ENCODE measurements around the gene FDX2.

The FDX2 gene

DNA sequence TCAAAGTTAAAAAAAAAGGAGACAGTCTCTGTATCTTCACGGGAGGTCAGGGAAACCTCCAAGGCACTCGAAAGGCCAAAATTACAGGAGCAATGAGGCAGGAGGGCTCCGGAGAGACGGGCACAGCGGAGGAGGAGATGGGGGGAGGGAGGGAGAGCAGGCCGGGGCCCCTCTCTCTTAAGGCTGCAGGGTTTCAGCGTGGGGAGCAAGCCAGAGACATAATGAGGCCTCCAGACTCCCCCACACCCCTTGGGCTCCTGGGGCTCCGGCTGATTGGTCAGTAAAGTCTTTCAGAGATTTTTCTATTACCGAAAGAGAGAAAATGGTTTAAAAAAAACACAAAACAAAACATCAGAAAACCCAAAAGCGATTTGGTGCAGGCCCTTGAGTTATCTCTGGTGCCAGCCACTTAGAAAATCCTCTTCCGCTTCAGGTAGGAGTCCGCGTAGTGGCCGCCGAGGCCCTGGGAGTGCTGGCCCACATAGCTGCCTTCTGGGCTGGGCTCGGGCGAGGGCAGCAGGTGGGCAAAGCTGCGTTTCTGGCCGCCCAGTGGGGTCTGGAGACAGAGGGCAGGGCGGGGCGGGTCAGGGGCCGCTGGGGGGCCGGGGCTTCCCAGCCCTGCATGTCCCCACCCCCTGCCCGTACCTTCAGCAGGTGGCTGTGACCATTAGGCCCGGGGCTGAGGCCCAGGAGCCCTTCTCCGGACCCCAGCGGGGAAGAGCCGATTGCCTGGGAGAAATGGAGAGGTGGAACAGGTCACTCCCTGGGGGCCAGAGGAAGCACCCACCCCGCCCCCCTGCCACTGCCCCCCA is 1.4 kb upstream of the FDX2 start:
- Histone ChIP-seq H3K27me3 (peaks cover 8% of the 10 kb centered on the region), H3K4me3 (ENCODE audit: low read depth in 1 of 2, low read length in 1 of 2) (no peak overlapping the region), H3K4me1 (ENCODE audit: control insufficient read depth in 1 of 2, insufficient read depth in 1 of 2, low read depth in 1 of 2, low read length in 1 of 2) (peaks cover 10 to 11% of the 10 kb centered on the region in 2 experiments), H3K36me3 (peaks cover 64% of the 10 kb centered on the region), H3K27ac (peak overlapping the region; percentile 52), H3K9me3 (no peaks in the 10 kb centered on the region)
- TF ChIP-seq, protein P1, sequence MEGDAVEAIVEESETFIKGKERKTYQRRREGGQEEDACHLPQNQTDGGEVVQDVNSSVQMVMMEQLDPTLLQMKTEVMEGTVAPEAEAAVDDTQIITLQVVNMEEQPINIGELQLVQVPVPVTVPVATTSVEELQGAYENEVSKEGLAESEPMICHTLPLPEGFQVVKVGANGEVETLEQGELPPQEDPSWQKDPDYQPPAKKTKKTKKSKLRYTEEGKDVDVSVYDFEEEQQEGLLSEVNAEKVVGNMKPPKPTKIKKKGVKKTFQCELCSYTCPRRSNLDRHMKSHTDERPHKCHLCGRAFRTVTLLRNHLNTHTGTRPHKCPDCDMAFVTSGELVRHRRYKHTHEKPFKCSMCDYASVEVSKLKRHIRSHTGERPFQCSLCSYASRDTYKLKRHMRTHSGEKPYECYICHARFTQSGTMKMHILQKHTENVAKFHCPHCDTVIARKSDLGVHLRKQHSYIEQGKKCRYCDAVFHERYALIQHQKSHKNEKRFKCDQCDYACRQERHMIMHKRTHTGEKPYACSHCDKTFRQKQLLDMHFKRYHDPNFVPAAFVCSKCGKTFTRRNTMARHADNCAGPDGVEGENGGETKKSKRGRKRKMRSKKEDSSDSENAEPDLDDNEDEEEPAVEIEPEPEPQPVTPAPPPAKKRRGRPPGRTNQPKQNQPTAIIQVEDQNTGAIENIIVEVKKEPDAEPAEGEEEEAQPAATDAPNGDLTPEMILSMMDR (IDR thresholded peaks at IDR 0.05) = no peak

DNA sequence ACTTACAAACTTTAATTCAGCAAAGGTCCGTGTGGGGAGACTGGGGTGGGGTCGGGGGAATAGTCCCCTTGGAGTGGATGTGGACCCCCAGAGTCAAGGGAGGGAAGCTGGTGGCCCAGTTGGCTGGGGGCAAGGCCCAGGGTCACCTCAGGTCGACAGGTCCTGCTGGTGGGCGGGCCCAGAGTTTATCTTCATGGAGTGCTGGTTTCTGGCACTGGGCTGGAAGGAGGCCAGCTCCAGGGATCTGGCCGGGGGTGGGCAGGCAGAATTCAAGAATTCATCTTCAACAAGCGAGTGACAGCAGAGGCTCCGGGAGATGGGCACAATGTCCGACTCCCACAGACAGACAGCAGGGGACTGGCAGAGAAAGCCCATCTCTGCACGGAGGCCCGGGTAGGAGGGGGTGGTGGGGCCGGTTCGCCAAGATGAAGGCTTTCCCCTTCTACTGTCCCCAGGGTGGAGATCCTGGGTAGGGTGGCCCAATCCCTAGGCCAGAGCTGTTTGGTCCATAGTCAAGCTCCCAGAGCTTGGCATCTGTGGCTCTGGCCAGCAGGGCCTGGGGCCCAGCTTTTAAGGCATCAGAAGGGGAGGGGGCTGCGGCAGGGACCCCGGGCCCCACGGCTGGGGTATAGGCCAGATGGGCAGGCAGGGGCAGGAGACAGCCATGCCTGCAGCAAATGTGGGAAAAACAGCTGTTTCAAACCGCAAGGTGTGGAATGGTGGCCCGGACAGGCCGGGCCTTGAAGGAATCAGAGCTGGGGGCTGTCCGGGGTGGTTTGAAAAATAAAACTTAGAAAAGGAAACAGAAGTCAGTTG is 622 bp upstream of the FDX2 start:
- H3K36me3 ChIP-seq = peaks cover 56% of the 10 kb centered on the region
- no peaks in the 10 kb centered on the region for H3K9me3 ChIP-seq
- H3K27ac ChIP-seq = peak overlapping the region; percentile 52
- peak overlapping the region; percentile 67 to 73 for H3K4me3 ChIP-seq (ENCODE audit: low read depth in 1 of 2, low read length in 1 of 2)
- TF ChIP-seq, protein P1 (IDR thresholded peaks at IDR 0.05) = no peak
- peaks cover 10 to 11% of the 10 kb centered on the region in 2 experiments for H3K4me1 ChIP-seq (ENCODE audit: control insufficient read depth in 1 of 2, insufficient read depth in 1 of 2, low read depth in 1 of 2, low read length in 1 of 2)
- H3K27me3 ChIP-seq = peaks cover 8% of the 10 kb centered on the region

DNA sequence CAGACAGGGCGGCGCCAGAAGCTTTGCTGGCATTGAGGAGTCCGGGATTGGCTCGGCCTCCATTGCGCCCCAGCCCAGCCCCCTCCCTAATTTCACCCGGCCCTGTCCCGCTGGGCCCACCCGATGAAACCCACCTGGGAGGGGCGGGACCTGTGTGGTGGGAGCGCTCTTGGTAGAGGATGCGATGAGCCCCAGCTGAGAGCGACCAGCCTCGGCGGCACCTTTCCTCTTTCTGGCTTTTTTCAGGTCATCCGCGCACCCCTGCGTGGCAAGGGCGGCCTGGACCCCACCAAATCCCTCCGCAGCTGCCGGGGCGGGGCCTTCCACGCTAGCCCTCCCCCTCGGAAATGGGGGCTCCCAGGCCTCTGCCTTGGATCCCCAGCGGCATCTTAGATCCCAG is 6.4 kb downstream of the FDX2 start, which contains the start of gene ZGLP1:
TSS of gene ZGLP1 (minus strand) at position 393 of the 400 bp plus-strand sequence.
- Histone ChIP-seq H3K27me3 (no peaks in the 10 kb centered on the region), H3K36me3 (no peaks in the 10 kb centered on the region)
- TF ChIP-seq, protein P1 (IDR thresholded peaks at IDR 0.05) = no peak

DNA sequence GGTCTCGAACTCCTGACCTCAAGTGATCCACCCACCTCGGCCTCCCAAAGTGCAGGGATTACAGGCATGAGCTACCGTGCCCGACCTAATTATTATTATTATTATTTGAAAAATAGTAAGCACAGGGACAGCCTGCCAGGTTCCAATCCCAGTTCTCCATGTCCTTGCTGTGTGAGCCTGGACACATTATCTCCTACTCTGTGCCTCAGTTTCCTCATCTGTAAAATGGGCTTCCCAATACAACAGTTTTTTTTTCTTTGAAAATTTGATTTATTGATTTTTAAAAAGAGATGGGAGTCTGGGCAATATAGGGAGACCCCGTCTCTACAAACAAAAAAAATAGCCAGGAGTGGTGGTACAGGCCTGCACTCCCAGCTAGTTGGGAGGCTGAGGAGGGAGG is 9.5 kb downstream of the FDX2 start:
- H3K36me3 ChIP-seq = no peaks in the 10 kb centered on the region
- H3K4me1 ChIP-seq (ENCODE audit: control insufficient read depth in 1 of 2, insufficient read depth in 1 of 2, low read depth in 1 of 2, low read length in 1 of 2) = peaks cover 9 to 15% of the 10 kb centered on the region in 2 experiments
- H3K27me3 ChIP-seq = no peaks in the 10 kb centered on the region
- H3K9me3 ChIP-seq = no peaks in the 10 kb centered on the region
- H3K27ac ChIP-seq = no peak overlapping the region
- no peak overlapping the region for H3K4me3 ChIP-seq (ENCODE audit: low read depth in 1 of 2, low read length in 1 of 2)
- TF ChIP-seq, protein P1 (IDR thresholded peaks at IDR 0.05) = no peak

More for the DNA sequence above, 6.4 kb downstream of the FDX2 start, which contains the start of gene ZGLP1:
- peaks cover 9 to 15% of the 10 kb centered on the region in 2 experiments for H3K4me1 ChIP-seq (ENCODE audit: control insufficient read depth in 1 of 2, insufficient read depth in 1 of 2, low read depth in 1 of 2, low read length in 1 of 2)
- H3K9me3 ChIP-seq = no peaks in the 10 kb centered on the region
- no peak within 1 kb of the TSS for H3K4me3 ChIP-seq (ENCODE audit: low read depth in 1 of 2, low read length in 1 of 2)
- no peak within 1 kb of the TSS for H3K27ac ChIP-seq

DNA sequence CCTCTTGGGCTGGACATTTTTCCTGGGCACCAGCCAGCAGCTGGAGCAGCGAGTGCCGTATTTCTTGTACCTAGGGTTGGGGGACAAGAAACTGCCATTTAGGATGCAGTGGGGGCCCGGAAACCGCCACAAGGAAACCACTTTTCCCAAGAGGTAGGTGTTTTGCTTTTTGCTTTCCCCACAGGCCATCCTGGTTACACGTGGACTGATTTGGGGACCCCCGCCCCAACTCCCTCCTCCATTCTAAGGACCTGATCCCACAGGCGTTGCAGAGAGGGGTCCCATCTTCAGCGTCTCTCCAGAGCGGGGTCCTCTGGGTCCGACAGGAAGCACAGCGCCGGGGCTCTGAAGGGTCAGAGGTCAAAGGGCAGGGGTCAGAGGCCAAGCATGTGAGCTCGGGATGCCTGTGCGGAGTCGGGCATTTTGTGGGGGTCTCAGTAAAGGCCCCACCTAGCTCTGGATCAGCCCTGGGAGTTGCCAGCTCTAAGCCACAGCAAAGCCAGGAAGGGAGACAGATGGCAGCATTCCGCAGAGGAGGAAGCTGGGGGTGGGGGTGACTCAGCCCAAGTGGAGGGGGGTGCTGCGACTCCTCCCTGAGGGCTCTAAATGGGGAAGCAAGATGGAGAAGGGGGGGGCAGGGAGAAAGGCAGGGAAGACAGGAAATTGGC is 10.5 kb downstream of the FDX2 start:
- peak overlapping the region; percentile 73 for H3K27ac ChIP-seq
- peaks cover 9 to 20% of the 10 kb centered on the region in 2 experiments for H3K4me1 ChIP-seq (ENCODE audit: control insufficient read depth in 1 of 2, insufficient read depth in 1 of 2, low read depth in 1 of 2, low read length in 1 of 2)
- H3K36me3 ChIP-seq = no peaks in the 10 kb centered on the region
- peaks cover under 1% of the 10 kb centered on the region for H3K27me3 ChIP-seq
- TF ChIP-seq, protein P1 (IDR thresholded peaks at IDR 0.05) = peak; percentile 26
- no peaks in the 10 kb centered on the region for H3K9me3 ChIP-seq
- H3K4me3 ChIP-seq (ENCODE audit: low read depth in 1 of 2, low read length in 1 of 2) = peak overlapping the region in 1 of 2 experiments; percentile 49

Data from neutrophil (primary cell).